Upper lobe of right lung (tissue), 1 donor: Measurements from ENCODE around the gene MCC. TPM values are rescaled to one million over a fixed set of nuclear protein-coding genes. Genes with fewer than 3 reads are reported as not detected.

ENCODE experiments used
- ATAC-seq: fragments of 200-7000 bp; cut with Tn5 transposase; one replicate; pipeline ENCODE4 v1.9.1; 2020; ENCODE audit warnings: mild to moderate bottlenecking, moderate library complexity
- DNase-seq: peaks from one replicate; pipeline ENCODE4 v3.0.0-alpha.2; 2020
- H3K27ac ChIP-seq: fragments of 200-600 bp; one replicate; pipeline ENCODE4 v1.8.0; 2022
- H3K27me3 ChIP-seq: fragments of 200-600 bp; one replicate; pipeline ENCODE4 v1.8.0; 2022; ENCODE audit warnings: mild to moderate bottlenecking
- H3K36me3 ChIP-seq: fragments of 200-600 bp; one replicate; pipeline ENCODE4 v1.8.0; 2022
- H3K4me1 ChIP-seq: fragments of 200-600 bp; one replicate; pipeline ENCODE4 v1.8.0; 2022
- H3K4me3 ChIP-seq: fragments of 200-600 bp; one replicate; pipeline ENCODE4 v1.8.0; 2022; ENCODE audit warnings: mild to moderate bottlenecking
- H3K9me3 ChIP-seq: fragments of 200-600 bp; one replicate; pipeline ENCODE4 v1.8.0; 2022
- intact Hi-C: fragments of 100-400 bp; cut with DNase I; formaldehyde crosslinking; loops from one replicate; pipeline ENCODE4 v1.11.0; 2022
- total RNA-seq: library from RNA; stranded (reverse); fragmentation: NEBNext Ultra II Directional; extraction: Animal tissue kit (Norgen Biotek cat#: 25700); gene quantifications from one replicate; pipeline ENCODE4 v1.2.1, GENCODE V29; 2021
- TF ChIP-seq, protein P1 (sequence below): fragments of 200-600 bp; IDR thresholded peaks from one replicate; pipeline ENCODE4 v1.8.0; 2022; ENCODE audit warnings: antibody characterized with exemption
- donor health status: DM: no; HTN: yes; CAD: no; lungs with severe emphysema.

MCC gene
- total RNA-seq, 1 donor from 2014 or later = 18.6 TPM

DNA sequence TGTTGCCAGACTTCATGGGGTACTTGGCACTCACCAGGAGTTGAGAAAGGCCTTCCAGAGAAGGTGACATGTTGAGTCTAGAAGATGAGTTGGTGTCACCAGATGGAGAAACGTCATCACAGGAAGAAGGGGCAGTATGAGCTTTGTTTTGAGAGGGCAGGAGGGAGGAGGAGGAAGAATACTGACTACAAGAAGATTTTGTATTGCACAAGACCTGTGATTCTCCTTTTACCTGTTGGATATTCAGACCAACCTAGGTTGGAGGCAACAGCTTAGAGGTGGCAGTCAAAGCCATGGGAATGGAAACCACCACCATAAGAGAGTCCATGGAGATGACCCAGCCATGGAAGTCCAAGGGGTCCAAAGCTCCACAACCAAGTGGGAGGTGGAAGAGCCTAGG is 207.7 kb downstream of the MCC start:
- ATAC-seq (no peak), DNase-seq (no peak)
- H3K4me3 ChIP-seq = no peak overlapping the region
- intact Hi-C loops = no loop called here
- H3K4me1 ChIP-seq = no peaks in the 10 kb centered on the region
- H3K27me3 ChIP-seq = no peaks in the 10 kb centered on the region
- TF ChIP-seq, protein P1, sequence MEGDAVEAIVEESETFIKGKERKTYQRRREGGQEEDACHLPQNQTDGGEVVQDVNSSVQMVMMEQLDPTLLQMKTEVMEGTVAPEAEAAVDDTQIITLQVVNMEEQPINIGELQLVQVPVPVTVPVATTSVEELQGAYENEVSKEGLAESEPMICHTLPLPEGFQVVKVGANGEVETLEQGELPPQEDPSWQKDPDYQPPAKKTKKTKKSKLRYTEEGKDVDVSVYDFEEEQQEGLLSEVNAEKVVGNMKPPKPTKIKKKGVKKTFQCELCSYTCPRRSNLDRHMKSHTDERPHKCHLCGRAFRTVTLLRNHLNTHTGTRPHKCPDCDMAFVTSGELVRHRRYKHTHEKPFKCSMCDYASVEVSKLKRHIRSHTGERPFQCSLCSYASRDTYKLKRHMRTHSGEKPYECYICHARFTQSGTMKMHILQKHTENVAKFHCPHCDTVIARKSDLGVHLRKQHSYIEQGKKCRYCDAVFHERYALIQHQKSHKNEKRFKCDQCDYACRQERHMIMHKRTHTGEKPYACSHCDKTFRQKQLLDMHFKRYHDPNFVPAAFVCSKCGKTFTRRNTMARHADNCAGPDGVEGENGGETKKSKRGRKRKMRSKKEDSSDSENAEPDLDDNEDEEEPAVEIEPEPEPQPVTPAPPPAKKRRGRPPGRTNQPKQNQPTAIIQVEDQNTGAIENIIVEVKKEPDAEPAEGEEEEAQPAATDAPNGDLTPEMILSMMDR = no peak
- H3K9me3 ChIP-seq = no peaks in the 10 kb centered on the region
- no peak overlapping the region for H3K27ac ChIP-seq
- no peaks in the 10 kb centered on the region for H3K36me3 ChIP-seq

DNA sequence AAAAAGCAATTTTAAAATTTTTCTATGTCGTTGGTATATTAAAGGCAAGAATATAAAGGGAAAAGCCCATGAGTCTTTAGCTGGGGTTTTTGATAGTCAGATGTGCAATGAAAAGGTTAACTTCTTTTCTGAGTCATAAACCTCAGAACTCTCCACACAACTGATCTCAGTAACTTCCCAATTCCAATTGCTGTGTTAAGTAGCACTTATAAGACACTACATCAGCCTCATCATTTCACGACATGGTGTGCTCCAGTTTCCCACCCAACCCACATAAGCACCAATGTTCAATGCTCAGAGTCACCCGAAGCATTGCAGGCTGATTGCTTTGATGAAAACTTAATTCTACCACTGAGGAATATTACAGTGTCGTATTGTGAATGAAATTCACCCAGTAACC is 209.3 kb downstream of the MCC start:
- intact Hi-C loops = no loop called here
- no peak for ATAC-seq

GRCh38 chr5:113276493-113276892 is 211.8 kb downstream of the MCC start:
- H3K27ac ChIP-seq = no peak overlapping the region
- no peak overlapping the region for H3K4me3 ChIP-seq
- no peaks in the 10 kb centered on the region for H3K9me3 ChIP-seq
- TF ChIP-seq, protein P1 = no peak
- H3K36me3 ChIP-seq = no peaks in the 10 kb centered on the region
- H3K4me1 ChIP-seq = no peaks in the 10 kb centered on the region
- no peak for DNase-seq
- no peak for ATAC-seq
- intact Hi-C loops = no loop called here
- H3K27me3 ChIP-seq = no peaks in the 10 kb centered on the region

More for the DNA sequence above, 209.3 kb downstream of the MCC start:
- Histone ChIP-seq H3K27me3 (no peaks in the 10 kb centered on the region), H3K36me3 (no peaks in the 10 kb centered on the region), H3K9me3 (no peaks in the 10 kb centered on the region), H3K27ac (no peak overlapping the region), H3K4me3 (no peak overlapping the region), H3K4me1 (no peaks in the 10 kb centered on the region)
- no peak for DNase-seq
- TF ChIP-seq, protein P1 = no peak

GRCh38 chr5:113276001-113276400 is 212.3 kb downstream of the MCC start:
- H3K9me3 ChIP-seq = no peaks in the 10 kb centered on the region
- H3K4me3 ChIP-seq = no peak overlapping the region
- H3K27ac ChIP-seq = no peak overlapping the region
- H3K36me3 ChIP-seq = no peaks in the 10 kb centered on the region
- DNase-seq (no peak), ATAC-seq (no peak)
- no peaks in the 10 kb centered on the region for H3K4me1 ChIP-seq
- intact Hi-C loops = no loop called here
- TF ChIP-seq, protein P1 = no peak
- no peaks in the 10 kb centered on the region for H3K27me3 ChIP-seq

GRCh38 chr5:113274836-113275414 is 213.3 kb downstream of the MCC start:
- Histone ChIP-seq H3K9me3 (no peaks in the 10 kb centered on the region), H3K4me1 (peaks cover under 1% of the 10 kb centered on the region), H3K4me3 (no peak overlapping the region), H3K27ac (no peak overlapping the region), H3K36me3 (no peaks in the 10 kb centered on the region), H3K27me3 (no peaks in the 10 kb centered on the region)
- TF ChIP-seq, protein P1 = no peak
- DNase-seq = no peak
- intact Hi-C loops = no loop called here
- ATAC-seq = no peak

DNA sequence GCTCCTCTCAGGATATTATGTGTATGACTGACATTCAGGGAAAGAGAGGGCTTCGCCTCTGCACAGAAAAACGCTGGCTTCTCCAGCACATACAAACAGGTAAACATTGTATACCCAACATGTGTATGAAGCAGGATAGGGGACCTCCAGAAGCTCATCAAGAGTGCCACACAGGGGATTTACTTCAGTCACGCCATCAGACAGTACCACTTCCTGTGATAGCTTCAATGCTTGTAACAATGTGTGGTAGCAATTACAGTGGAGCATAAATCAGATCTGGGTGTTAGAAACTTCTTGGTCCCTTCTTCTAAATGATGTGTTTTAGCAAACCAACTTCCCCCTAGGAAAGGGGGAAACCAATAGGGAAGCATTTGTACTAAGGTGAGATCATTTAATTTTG is 214.3 kb downstream of the MCC start:
- TF ChIP-seq, protein P1 = no peak
- Histone ChIP-seq H3K27me3 (no peaks in the 10 kb centered on the region), H3K36me3 (no peaks in the 10 kb centered on the region), H3K9me3 (no peaks in the 10 kb centered on the region), H3K4me1 (peaks cover 6% of the 10 kb centered on the region), H3K4me3 (no peak overlapping the region), H3K27ac (no peak overlapping the region)
- DNase-seq = no peak
- ATAC-seq = no peak
- intact Hi-C loops = no loop called here
